GM19351 (cell line): Measurements from ENCODE around the gene HTR3B.
"Not testable (repeated sequence)": the region's sequence is repeated elsewhere in the genome, so short reads cannot be mapped to it uniquely, and the experiment has no call there.

ENCODE experiments used
- ATAC-seq: cut with Tn5 transposase; IDR thresholded peaks from one replicate; pipeline ENCODE4 v1.9.1; 2021; ENCODE audit warnings: mild to moderate bottlenecking, moderate library complexity; ENCODE audit not compliant: unreplicated experiment

HTR3B gene

GRCh38 chr11:113942256-113942655 is 37.7 kb downstream of the HTR3B start:
- no peak for ATAC-seq

GRCh38 chr11:113946162-113946561 is 41.6 kb downstream of the HTR3B start:
- ATAC-seq = not testable (repeated sequence)

- no peak for ATAC-seq
Observed at GRCh38 chr11:113947994-113948393, 43.4 kb downstream of the HTR3B start.

- no peak for ATAC-seq
Observed at GRCh38 chr11:113949891-113950290, 45.3 kb downstream of the HTR3B start.

- no peak for ATAC-seq
Observed at GRCh38 chr11:113951537-113951936, 46.9 kb downstream of the HTR3B start.

- no peak for ATAC-seq
Observed at GRCh38 chr11:113952070-113952469, 47.5 kb downstream of the HTR3B start.

- no peak for ATAC-seq
Observed at GRCh38 chr11:113952588-113952987, 48.0 kb downstream of the HTR3B start.

GRCh38 chr11:113954235-113954634 is 49.6 kb downstream of the HTR3B start:
- ATAC-seq = no peak

- no peak for ATAC-seq
Observed at GRCh38 chr11:113956986-113957385, 52.4 kb downstream of the HTR3B start.

- no peak for ATAC-seq
Observed at GRCh38 chr11:113960702-113961330, 56.2 kb downstream of the HTR3B start.

GRCh38 chr11:113967361-113967760 is 62.8 kb downstream of the HTR3B start:
- ATAC-seq = no peak

GRCh38 chr11:113971506-113972195 is 67.1 kb downstream of the HTR3B start:
- no peak for ATAC-seq

- ATAC-seq = no peak
Observed at GRCh38 chr11:113974741-113975470, 70.3 kb downstream of the HTR3B start, which contains the start of gene HTR3A. Gene HTR3A (plus strand): TSS chr11:113975108. CDS start chr11:113975326, 218 bp downstream.

GRCh38 chr11:113977071-113977490 is 72.5 kb downstream of the HTR3B start:
- ATAC-seq = no peak

GRCh38 chr11:113977701-113978100 is 73.1 kb downstream of the HTR3B start:
- peak; percentile 40 for ATAC-seq

- ATAC-seq = no peak
Observed at GRCh38 chr11:113979431-113979830, 74.8 kb downstream of the HTR3B start.

- ATAC-seq = peak; percentile 36
Observed at GRCh38 chr11:113980785-113981184, 76.2 kb downstream of the HTR3B start.

- no peak for ATAC-seq
Observed at GRCh38 chr11:113982306-113982705, 77.7 kb downstream of the HTR3B start.

- ATAC-seq = no peak
Observed at GRCh38 chr11:113984781-113985180, 80.2 kb downstream of the HTR3B start.

- ATAC-seq = no peak
Observed at GRCh38 chr11:113985906-113986305, 81.3 kb downstream of the HTR3B start.

GRCh38 chr11:113986351-113987140 is 82.0 kb downstream of the HTR3B start:
- no peak for ATAC-seq
